GM12874 (cell line): ENCODE measurements around the gene CACNA1B.

Experiments
- CTCF ChIP-seq: IDR thresholded peaks from 2 replicates; pipeline ENCODE4 v1.5.1; 2011; ENCODE audit warnings: low read depth, mild to moderate bottlenecking, control low read depth, low read length, moderate library complexity; ENCODE audit not compliant: insufficient read depth

Gene CACNA1B

GRCh38 chr9:137917116-137917515, 39.5 kb downstream of the CACNA1B start:
- TF ChIP-seq CTCF: no peak

GRCh38 chr9:137917795-137918194, 40.2 kb downstream of the CACNA1B start:
- no peak for TF ChIP-seq CTCF

GRCh38 chr9:137918331-137919094, 40.9 kb downstream of the CACNA1B start:
- no peak for TF ChIP-seq CTCF

- no peak for TF ChIP-seq CTCF
Measured at GRCh38 chr9:137919095-137919465, 41.5 kb downstream of the CACNA1B start.

- no peak for TF ChIP-seq CTCF
Measured at GRCh38 chr9:137919649-137920141, 42.1 kb downstream of the CACNA1B start.

- TF ChIP-seq CTCF: no peak
Measured at GRCh38 chr9:137920753-137921152, 43.2 kb downstream of the CACNA1B start.

- no peak for TF ChIP-seq CTCF
Measured at GRCh38 chr9:137924169-137924568, 46.6 kb downstream of the CACNA1B start.
